Chondrocyte (in vitro differentiated cells): ENCODE results near the gene HAUS5. TPM values are rescaled to one million over a fixed set of nuclear protein-coding genes. Genes with fewer than 3 reads are reported as not detected.
"Not testable (repeated sequence)": the region's sequence is repeated elsewhere in the genome, so short reads cannot be mapped to it uniquely, and the experiment has no call there.

ENCODE experiments used
- DNase-seq: peaks from one replicate; pipeline ENCODE4 v3.0.0; 2021; ENCODE audit warnings: mixed read lengths, low spot score
- H3K27ac Mint-ChIP-seq: one replicate; pipeline ENCODE4 v1.8.0; 2021; ENCODE audit warnings: mild to moderate bottlenecking, moderate library complexity, mixed read lengths; ENCODE audit not compliant: unreplicated experiment
- H3K27me3 Mint-ChIP-seq: 2 replicates; pipeline ENCODE4 v1.8.0; 2021; ENCODE audit warnings: low read depth, mixed read lengths
- H3K36me3 Mint-ChIP-seq: 2 replicates; pipeline ENCODE4 v1.8.0; 2021; ENCODE audit warnings: low read depth, mixed read lengths
- H3K4me1 Mint-ChIP-seq: 2 replicates; pipeline ENCODE4 v1.8.0; 2021; ENCODE audit warnings: low read depth, mild to moderate bottlenecking, mixed read lengths
- H3K4me3 Mint-ChIP-seq: one replicate; pipeline ENCODE4 v1.8.0; 2021; ENCODE audit warnings: mild to moderate bottlenecking, moderate library complexity, mixed read lengths; ENCODE audit not compliant: unreplicated experiment
- H3K9me3 Mint-ChIP-seq: 2 replicates; pipeline ENCODE4 v1.8.0; 2021; ENCODE audit warnings: low read depth, mixed read lengths
- CTCF ChIP-seq: fragments of 200-600 bp; sonication (generic); IDR thresholded peaks from 2 replicates; pipeline ENCODE4 v1.5.0; 2021; ENCODE audit warnings: antibody characterized with exemption, mild to moderate bottlenecking, moderate library complexity
- total RNA-seq: library from RNA; stranded (reverse); gene quantifications from 3 replicates; pipeline ENCODE4 v1.2.1, GENCODE V29; 2021

The HAUS5 gene
- total RNA-seq, 1 donor from 2014 or later, result 8.4 TPM

GRCh38 chr19:35596366-35596999, 16.1 kb upstream of the HAUS5 start:
- H3K4me1 Mint-ChIP-seq, result peaks cover 11% of the 10 kb centered on the region
- no peak overlapping the region for H3K4me3 Mint-ChIP-seq
- no peaks in the 10 kb centered on the region for H3K36me3 Mint-ChIP-seq
- no peak overlapping the region for H3K27ac Mint-ChIP-seq
- H3K9me3 Mint-ChIP-seq, result no peaks in the 10 kb centered on the region
- H3K27me3 Mint-ChIP-seq, result peaks cover 11% of the 10 kb centered on the region
- TF ChIP-seq CTCF, result no peak
- DNase-seq, result no peak

GRCh38 chr19:35601971-35602370, 10.6 kb upstream of the HAUS5 start:
- Mint-ChIP-seq H3K4me1 (peaks cover 11% of the 10 kb centered on the region), H3K27me3 (peaks cover 10% of the 10 kb centered on the region)

GRCh38 chr19:35604436-35604835, 8.1 kb upstream of the HAUS5 start:
- not testable (repeated sequence) for H3K4me1 Mint-ChIP-seq, H3K36me3 Mint-ChIP-seq, H3K27ac Mint-ChIP-seq, H3K4me3 Mint-ChIP-seq, DNase-seq
- Mint-ChIP-seq H3K27me3 (peaks cover 13% of the 10 kb centered on the region), H3K9me3 (peaks cover 17% of the 10 kb centered on the region)

More at GRCh38 chr19:35601971-35602370, 10.6 kb upstream of the HAUS5 start:
- Mint-ChIP-seq H3K36me3 (no peaks in the 10 kb centered on the region), H3K9me3 (peaks cover 3% of the 10 kb centered on the region), H3K4me3 (no peak overlapping the region), H3K27ac (no peak overlapping the region)
- DNase-seq, result no peak
- no peak for TF ChIP-seq CTCF

- DNase-seq, H3K4me3 Mint-ChIP-seq, H3K4me1 Mint-ChIP-seq, H3K27me3 Mint-ChIP-seq, H3K27ac Mint-ChIP-seq, H3K36me3 Mint-ChIP-seq: not testable (repeated sequence)
- peaks cover 17% of the 10 kb centered on the region for H3K9me3 Mint-ChIP-seq
Measured at GRCh38 chr19:35607170-35607569, 5.4 kb upstream of the HAUS5 start.

- H3K4me1 Mint-ChIP-seq, result peaks cover 4% of the 10 kb centered on the region
- H3K27me3 Mint-ChIP-seq, result peaks cover 3% of the 10 kb centered on the region
- H3K27ac Mint-ChIP-seq, result no peak overlapping the region
- H3K36me3 Mint-ChIP-seq, result peaks cover 3% of the 10 kb centered on the region
- peaks cover 17% of the 10 kb centered on the region for H3K9me3 Mint-ChIP-seq
- no peak for TF ChIP-seq CTCF
- no peak overlapping the region for H3K4me3 Mint-ChIP-seq
- DNase-seq, result no peak
Measured at GRCh38 chr19:35607661-35608060, 4.9 kb upstream of the HAUS5 start.

- Mint-ChIP-seq H3K27me3 (peaks cover 3% of the 10 kb centered on the region), H3K4me3 (no peak overlapping the region), H3K9me3 (peaks cover 17% of the 10 kb centered on the region), H3K27ac (no peak overlapping the region), H3K4me1 (peaks cover 7% of the 10 kb centered on the region), H3K36me3 (peaks cover 3% of the 10 kb centered on the region)
- no peak for TF ChIP-seq CTCF
- DNase-seq, result no peak
Measured at GRCh38 chr19:35608251-35608650, 4.3 kb upstream of the HAUS5 start.
